ENCODE results near the gene RAB11FIP3. TPM values are rescaled to one million over a fixed set of nuclear protein-coding genes. Genes with fewer than 3 reads are reported as not detected.
A peak's percentile ranks its signal among the peaks of the same experiment; 100 is the strongest.

Gene RAB11FIP3
- total and polyA plus RNA-seq, 7 experiments from 2014 or later: 0.71 to 53.0 (median 43.3) TPM

DNA sequence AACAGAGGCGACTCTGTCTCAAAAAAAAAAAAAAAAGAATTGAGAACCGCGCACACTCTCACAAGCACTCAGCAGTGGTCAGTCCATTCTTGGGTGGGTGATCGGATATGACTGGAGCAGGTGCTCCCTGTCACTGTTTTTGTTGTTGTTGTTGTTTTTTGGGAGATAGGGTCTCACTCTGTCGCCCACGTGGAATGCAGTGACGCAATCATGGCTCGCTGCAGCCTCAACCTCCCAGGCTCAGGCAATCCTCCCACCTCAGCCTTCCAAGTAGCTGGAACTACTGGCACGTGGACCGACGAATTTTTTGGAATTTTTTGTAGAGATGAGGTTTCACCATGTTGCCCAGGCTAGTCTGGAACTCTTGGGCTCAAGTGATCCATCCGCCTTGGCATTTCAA, 30.0 kb downstream of the RAB11FIP3 start:
- Mint-ChIP-seq H3K36me3 (no peaks in the 10 kb centered on the region), H3K4me1 (peaks cover 0 to 21% (median 6%) of the 10 kb centered on the region in 7 donors), H3K4me3 (no peak overlapping the region), H3K27ac (no peak overlapping the region), H3K27me3 (no peaks in the 10 kb centered on the region), H3K9me3 (no peaks in the 10 kb centered on the region)
- ChIA-PET CTCF (no interaction called here), POLR2A (interaction anchor here (0.6 kb wide), 1 partner anchor 359 kb away, joined by 4 read pairs; no protein-coding TSS in a partner anchor)
- Histone ChIP-seq H3K4me1 (ENCODE audit: control insufficient read depth in 2 of 2, insufficient read depth in 2 of 2, low read length in 2 of 2) (no peaks in the 10 kb centered on the region), H3K27me3 (ENCODE audit: control insufficient read depth in 2 of 2, insufficient read depth in 2 of 2, low read length in 2 of 2) (no peaks in the 10 kb centered on the region), H3K27ac (ENCODE audit: low read depth, low read length) (no peak overlapping the region), H3K4me3 (ENCODE audit: low read length) (no peak overlapping the region), H3K36me3 (ENCODE audit: control insufficient read depth in 2 of 3, insufficient read depth in 3 of 3, low read length in 3 of 3) (no peaks in the 10 kb centered on the region), H3K9me3 (ENCODE audit: control insufficient read depth in 2 of 3, low read length in 3 of 3) (no peaks in the 10 kb centered on the region)
- ATAC-seq (no peak), DNase-seq (no peak)
- intact Hi-C loops (cut with micrococcal nuclease): no loop called here

DNA sequence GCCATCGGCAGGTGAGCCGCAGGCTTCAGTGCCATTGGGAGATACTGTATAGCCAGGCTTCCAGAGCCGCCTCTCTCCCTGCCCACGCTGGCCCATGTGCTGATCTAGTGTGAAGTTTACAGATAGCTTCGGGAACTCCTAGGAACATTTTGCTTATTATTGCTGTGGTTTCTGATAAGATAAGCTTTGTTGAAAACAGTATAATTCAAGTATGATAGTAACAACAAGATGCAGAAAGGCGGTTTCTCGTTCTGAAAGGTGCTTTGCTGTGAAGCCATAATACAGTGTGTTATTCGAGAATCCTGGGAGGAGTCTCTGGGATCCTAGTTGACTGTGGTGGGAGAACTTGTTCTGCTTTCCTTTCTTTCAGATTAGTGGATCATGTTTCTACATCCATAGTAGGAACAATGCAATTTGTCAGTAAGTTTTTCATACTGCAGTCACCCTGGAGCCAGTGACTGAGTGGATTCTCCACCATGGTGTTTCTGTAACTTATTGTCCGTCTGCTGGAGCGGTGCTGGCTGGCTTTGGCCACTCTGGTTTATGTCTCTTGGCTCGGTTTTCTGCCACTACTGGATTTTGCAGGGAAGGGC, 31.5 kb downstream of the RAB11FIP3 start:
- H3K4me1 Mint-ChIP-seq: peaks cover 0 to 16% (median 7%) of the 10 kb centered on the region in 7 donors
- Histone ChIP-seq H3K27ac (ENCODE audit: low read depth, low read length) (no peak overlapping the region), H3K9me3 (ENCODE audit: control insufficient read depth in 2 of 3, low read length in 3 of 3) (no peaks in the 10 kb centered on the region), H3K36me3 (ENCODE audit: control insufficient read depth in 2 of 3, insufficient read depth in 3 of 3, low read length in 3 of 3) (peaks cover 0 to 12% (median 0%) of the 10 kb centered on the region in 3 experiments), H3K27me3 (ENCODE audit: control insufficient read depth in 2 of 2, insufficient read depth in 2 of 2, low read length in 2 of 2) (no peaks in the 10 kb centered on the region), H3K4me1 (ENCODE audit: control insufficient read depth in 2 of 2, insufficient read depth in 2 of 2, low read length in 2 of 2) (no peaks in the 10 kb centered on the region), H3K4me3 (ENCODE audit: low read length) (no peak overlapping the region)
- CTCF ChIA-PET: interaction anchor here (0.6 kb wide), 1 partner anchor 23 kb away, joined by 3 read pairs; no protein-coding TSS in a partner anchor
- H3K4me3 Mint-ChIP-seq: no peak overlapping the region
- no peaks in the 10 kb centered on the region for H3K27me3 Mint-ChIP-seq
- DNase-seq (no peak), ATAC-seq (no peak)
- peak overlapping the region in 5 of 9 donors; percentile 10 to 81 (median 50) for H3K27ac Mint-ChIP-seq
- peaks cover 0 to 9% (median 5%) of the 10 kb centered on the region in 5 donors for H3K36me3 Mint-ChIP-seq
- H3K9me3 Mint-ChIP-seq: no peaks in the 10 kb centered on the region
- POLR2A ChIA-PET: interaction anchor here (0.6 kb wide), 1 partner anchor 44 kb away, joined by 3 read pairs; no protein-coding TSS in a partner anchor
- intact Hi-C loops (cut with micrococcal nuclease): no loop called here

DNA sequence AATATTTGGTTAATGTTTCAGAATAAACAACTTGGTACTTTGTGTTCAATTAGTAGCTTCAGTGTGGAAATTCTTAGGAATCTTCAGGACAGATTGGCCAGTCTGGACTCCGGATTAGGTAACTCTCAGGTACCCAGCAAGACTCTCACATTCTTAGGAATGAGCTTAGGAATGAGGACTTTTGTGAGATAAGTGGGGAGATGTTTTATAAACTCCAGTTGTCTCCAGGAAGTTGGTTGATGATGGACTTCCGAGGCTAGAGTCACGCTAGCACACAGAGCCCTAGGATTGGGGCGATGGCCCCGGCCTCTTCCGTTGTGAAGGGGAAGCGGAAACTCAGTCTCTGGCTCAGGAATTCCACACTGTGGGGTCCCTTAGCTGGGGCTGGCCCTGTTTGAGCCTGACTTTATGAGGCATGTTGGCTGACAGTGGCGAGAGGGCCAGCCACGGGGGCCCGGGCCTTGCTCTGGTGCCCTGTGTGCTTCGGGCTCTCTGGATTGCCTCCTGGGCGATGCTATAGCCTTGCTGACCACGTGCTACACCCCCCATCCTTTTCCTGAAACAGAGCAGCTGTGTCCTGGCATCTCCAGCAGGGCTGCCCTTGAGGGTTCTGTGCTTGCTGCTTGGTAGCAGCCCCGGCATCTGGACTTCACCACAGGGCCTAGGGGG, 32.4 kb downstream of the RAB11FIP3 start:
- no peak for ATAC-seq
- Histone ChIP-seq H3K27ac (ENCODE audit: low read depth, low read length) (no peak overlapping the region), H3K9me3 (ENCODE audit: control insufficient read depth in 2 of 3, low read length in 3 of 3) (no peaks in the 10 kb centered on the region), H3K4me1 (ENCODE audit: control insufficient read depth in 2 of 2, insufficient read depth in 2 of 2, low read length in 2 of 2) (no peaks in the 10 kb centered on the region), H3K36me3 (ENCODE audit: control insufficient read depth in 2 of 3, insufficient read depth in 3 of 3, low read length in 3 of 3) (peaks cover 0 to 21% (median 0%) of the 10 kb centered on the region in 3 experiments), H3K27me3 (ENCODE audit: control insufficient read depth in 2 of 2, insufficient read depth in 2 of 2, low read length in 2 of 2) (no peaks in the 10 kb centered on the region), H3K4me3 (ENCODE audit: low read length) (no peak overlapping the region)
- no peak for DNase-seq
- peaks cover 0 to 18% (median 7%) of the 10 kb centered on the region in 7 donors for H3K4me1 Mint-ChIP-seq
- peaks cover 0 to 15% (median 8%) of the 10 kb centered on the region in 5 donors for H3K36me3 Mint-ChIP-seq
- CTCF ChIA-PET: interaction anchor here (0.6 kb wide), 1 partner anchor 65 kb away, joined by 3 read pairs; no protein-coding TSS in a partner anchor
- POLR2A ChIA-PET: interaction anchor here (0.6 kb wide), 1 partner anchor 43 kb away, joined by 3 read pairs; no protein-coding TSS in a partner anchor
- no peaks in the 10 kb centered on the region for H3K9me3 Mint-ChIP-seq
- no peaks in the 10 kb centered on the region for H3K27me3 Mint-ChIP-seq
- H3K4me3 Mint-ChIP-seq: no peak overlapping the region
- H3K27ac Mint-ChIP-seq: peak overlapping the region in 1 of 9 donors; percentile 8
- intact Hi-C loops (cut with micrococcal nuclease): no loop called here

DNA sequence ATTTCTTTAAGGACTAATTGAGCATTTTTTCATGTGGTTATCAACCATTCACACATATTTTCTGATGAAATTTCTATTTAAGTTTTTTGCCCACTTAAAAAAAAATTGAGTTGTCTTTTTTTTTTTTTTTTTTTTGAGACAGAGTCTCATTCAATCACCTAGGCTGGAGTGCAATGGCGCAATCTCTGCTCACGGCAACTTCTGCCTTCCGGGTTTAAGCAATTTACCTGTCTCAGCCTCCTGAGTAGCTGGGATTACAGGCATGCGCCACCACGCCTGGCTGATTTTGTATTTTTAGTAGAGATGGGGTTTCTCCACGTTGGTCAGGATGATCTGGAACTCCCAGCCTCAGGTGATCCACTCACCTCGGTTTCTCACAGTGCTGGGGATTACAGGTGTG, 34.3 kb downstream of the RAB11FIP3 start:
- H3K4me3 ChIP-seq (ENCODE audit: low read length): no peak overlapping the region
- H3K36me3 ChIP-seq (ENCODE audit: control insufficient read depth in 2 of 3, insufficient read depth in 3 of 3, low read length in 3 of 3): peaks cover 0 to 25% (median 0%) of the 10 kb centered on the region in 3 experiments
- H3K9me3 ChIP-seq (ENCODE audit: control insufficient read depth in 2 of 3, low read length in 3 of 3): no peaks in the 10 kb centered on the region
- ChIA-PET CTCF (no interaction called here), POLR2A (no interaction called here)
- Mint-ChIP-seq H3K9me3 (no peaks in the 10 kb centered on the region), H3K4me1 (peaks cover 0 to 12% (median 5%) of the 10 kb centered on the region in 7 donors), H3K36me3 (peaks cover 0 to 25% (median 10%) of the 10 kb centered on the region in 5 donors), H3K27me3 (no peaks in the 10 kb centered on the region), H3K27ac (no peak overlapping the region), H3K4me3 (no peak overlapping the region)
- H3K27me3 ChIP-seq (ENCODE audit: control insufficient read depth in 2 of 2, insufficient read depth in 2 of 2, low read length in 2 of 2): no peaks in the 10 kb centered on the region
- DNase-seq (no peak), ATAC-seq (no peak)
- intact Hi-C loops (cut with micrococcal nuclease): no loop called here
- no peak overlapping the region for H3K27ac ChIP-seq (ENCODE audit: low read depth, low read length)
- H3K4me1 ChIP-seq (ENCODE audit: control insufficient read depth in 2 of 2, insufficient read depth in 2 of 2, low read length in 2 of 2): no peaks in the 10 kb centered on the region

DNA sequence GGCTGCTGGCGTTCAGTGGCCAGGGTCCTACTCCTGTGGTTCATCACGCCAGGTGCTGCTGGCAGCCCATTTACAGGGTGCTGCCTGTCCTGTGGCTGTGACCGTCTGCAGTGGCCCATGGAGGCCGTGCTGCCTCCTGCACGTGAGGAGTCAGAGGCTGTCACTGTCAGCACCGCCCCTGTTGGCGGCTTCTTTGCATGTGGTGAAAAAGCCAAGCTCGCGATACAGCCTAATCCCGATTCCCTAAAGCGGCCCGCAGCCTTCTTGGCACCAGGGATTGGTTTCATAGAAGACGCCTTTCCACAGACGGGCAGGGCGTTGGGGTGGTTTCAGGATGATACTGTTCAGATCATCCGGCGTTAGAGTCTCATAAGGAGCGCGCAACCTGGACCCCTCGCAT, 35.3 kb downstream of the RAB11FIP3 start:
- Mint-ChIP-seq H3K36me3 (peaks cover 0 to 30% (median 10%) of the 10 kb centered on the region in 5 donors), H3K27me3 (no peaks in the 10 kb centered on the region), H3K4me1 (peaks cover 0 to 12% (median 5%) of the 10 kb centered on the region in 7 donors), H3K27ac (no peak overlapping the region), H3K9me3 (no peaks in the 10 kb centered on the region), H3K4me3 (no peak overlapping the region)
- ChIA-PET POLR2A (no interaction called here), CTCF (no interaction called here)
- Histone ChIP-seq H3K9me3 (ENCODE audit: control insufficient read depth in 2 of 3, low read length in 3 of 3) (no peaks in the 10 kb centered on the region), H3K4me3 (ENCODE audit: low read length) (no peak overlapping the region), H3K27me3 (ENCODE audit: control insufficient read depth in 2 of 2, insufficient read depth in 2 of 2, low read length in 2 of 2) (no peaks in the 10 kb centered on the region), H3K36me3 (ENCODE audit: control insufficient read depth in 2 of 3, insufficient read depth in 3 of 3, low read length in 3 of 3) (peaks cover 0 to 25% (median 0%) of the 10 kb centered on the region in 3 experiments), H3K27ac (ENCODE audit: low read depth, low read length) (no peak overlapping the region), H3K4me1 (ENCODE audit: control insufficient read depth in 2 of 2, insufficient read depth in 2 of 2, low read length in 2 of 2) (no peaks in the 10 kb centered on the region)
- intact Hi-C loops (cut with micrococcal nuclease): no loop called here
- DNase-seq: no peak
- no peak for ATAC-seq

DNA sequence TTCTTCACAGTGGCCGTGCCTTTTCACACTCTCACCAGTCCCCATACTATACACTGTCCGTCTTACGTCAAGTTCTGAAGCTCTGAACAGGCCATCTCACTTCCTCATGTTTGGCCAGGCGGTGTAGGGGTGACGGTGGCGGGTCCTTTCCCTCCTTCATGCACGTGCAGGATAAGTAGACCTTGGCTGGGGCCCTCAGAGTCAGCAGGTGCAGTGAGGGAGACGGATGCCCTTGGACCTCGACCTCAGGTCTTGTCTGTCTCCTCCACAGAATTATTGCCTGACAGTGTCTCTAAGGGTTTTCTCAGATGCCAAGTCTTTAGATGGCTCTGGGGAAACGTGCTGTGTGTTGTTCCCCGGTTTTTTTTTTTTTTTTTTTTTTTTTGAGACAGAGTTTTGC, 37.6 kb downstream of the RAB11FIP3 start:
- Histone ChIP-seq H3K36me3 (ENCODE audit: control insufficient read depth in 2 of 3, insufficient read depth in 3 of 3, low read length in 3 of 3) (peaks cover 0 to 25% (median 0%) of the 10 kb centered on the region in 3 experiments), H3K9me3 (ENCODE audit: control insufficient read depth in 2 of 3, low read length in 3 of 3) (no peaks in the 10 kb centered on the region), H3K27me3 (ENCODE audit: control insufficient read depth in 2 of 2, insufficient read depth in 2 of 2, low read length in 2 of 2) (no peaks in the 10 kb centered on the region), H3K4me3 (ENCODE audit: low read length) (no peak overlapping the region), H3K27ac (ENCODE audit: low read depth, low read length) (no peak overlapping the region), H3K4me1 (ENCODE audit: control insufficient read depth in 2 of 2, insufficient read depth in 2 of 2, low read length in 2 of 2) (no peaks in the 10 kb centered on the region)
- Mint-ChIP-seq H3K36me3 (peaks cover 0 to 30% (median 10%) of the 10 kb centered on the region in 5 donors), H3K27me3 (no peaks in the 10 kb centered on the region), H3K4me1 (peaks cover 0 to 17% (median 5%) of the 10 kb centered on the region in 7 donors), H3K27ac (no peak overlapping the region), H3K9me3 (no peaks in the 10 kb centered on the region), H3K4me3 (no peak overlapping the region)
- intact Hi-C loops (cut with micrococcal nuclease): no loop called here
- ATAC-seq (no peak), DNase-seq (no peak)
- ChIA-PET CTCF (no interaction called here), POLR2A (no interaction called here)
